Mammary epithelial cell (primary cell): ENCODE measurements around the gene CRAT.
"Not testable (repeated sequence)": the region's sequence is repeated elsewhere in the genome, so short reads cannot be mapped to it uniquely, and the experiment has no call there.

Source experiments
- EZH2 ChIP-seq: IDR thresholded peaks from 2 replicates; pipeline ENCODE4 v1.6.1; 2012; ENCODE audit warnings: low read length, inconsistent platforms, borderline replicate concordance
- TF ChIP-seq, protein P1 (sequence below), 2 donors: IDR thresholded peaks in 1 of 2; conservative IDR thresholded peaks in 1 of 2; 2 replicates each; pipeline ENCODE4 v1.5.1; 2011 to 2012; ENCODE audit warnings: inconsistent platforms in 2 of 2, low read length in 2 of 2, mild to moderate bottlenecking in 2 of 2, control low read depth in 1 of 2, low read depth in 1 of 2; ENCODE audit not compliant: insufficient read depth in 1 of 2; ENCODE audit errors: extremely low read depth in 1 of 2

DNA sequence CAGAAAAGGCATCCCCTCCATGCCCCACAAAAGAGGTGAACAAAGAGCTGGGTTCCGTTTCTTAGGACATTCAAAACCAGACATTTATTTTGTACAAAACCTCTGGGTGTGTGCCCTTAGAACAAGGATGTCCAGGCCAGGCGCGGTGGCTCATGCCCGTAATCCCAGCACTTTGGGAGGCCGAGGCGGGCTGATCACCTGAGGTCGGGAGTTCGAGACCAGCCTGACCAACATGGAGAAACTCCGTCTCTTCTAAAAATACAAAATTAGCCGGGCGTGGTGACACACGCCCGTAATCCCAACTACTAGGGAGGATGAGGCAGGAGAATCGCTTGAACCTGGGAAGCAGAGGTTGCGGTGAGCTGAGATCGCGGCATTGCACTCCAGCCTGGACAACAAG is 1.9 kb upstream of the CRAT start:
- TF ChIP-seq, protein P1, sequence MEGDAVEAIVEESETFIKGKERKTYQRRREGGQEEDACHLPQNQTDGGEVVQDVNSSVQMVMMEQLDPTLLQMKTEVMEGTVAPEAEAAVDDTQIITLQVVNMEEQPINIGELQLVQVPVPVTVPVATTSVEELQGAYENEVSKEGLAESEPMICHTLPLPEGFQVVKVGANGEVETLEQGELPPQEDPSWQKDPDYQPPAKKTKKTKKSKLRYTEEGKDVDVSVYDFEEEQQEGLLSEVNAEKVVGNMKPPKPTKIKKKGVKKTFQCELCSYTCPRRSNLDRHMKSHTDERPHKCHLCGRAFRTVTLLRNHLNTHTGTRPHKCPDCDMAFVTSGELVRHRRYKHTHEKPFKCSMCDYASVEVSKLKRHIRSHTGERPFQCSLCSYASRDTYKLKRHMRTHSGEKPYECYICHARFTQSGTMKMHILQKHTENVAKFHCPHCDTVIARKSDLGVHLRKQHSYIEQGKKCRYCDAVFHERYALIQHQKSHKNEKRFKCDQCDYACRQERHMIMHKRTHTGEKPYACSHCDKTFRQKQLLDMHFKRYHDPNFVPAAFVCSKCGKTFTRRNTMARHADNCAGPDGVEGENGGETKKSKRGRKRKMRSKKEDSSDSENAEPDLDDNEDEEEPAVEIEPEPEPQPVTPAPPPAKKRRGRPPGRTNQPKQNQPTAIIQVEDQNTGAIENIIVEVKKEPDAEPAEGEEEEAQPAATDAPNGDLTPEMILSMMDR (conservative IDR thresholded peaks at IDR 0.05 in 1 of 2, IDR thresholded peaks at IDR 0.05 in 1 of 2; ENCODE audit: extremely low read depth in 1 of 2, insufficient read depth in 1 of 2, low read depth in 1 of 2, low read length in 2 of 2) = not testable (repeated sequence)
- TF ChIP-seq EZH2 = not testable (repeated sequence)
